ENCODE results near the gene DMD.

The DMD gene

DNA sequence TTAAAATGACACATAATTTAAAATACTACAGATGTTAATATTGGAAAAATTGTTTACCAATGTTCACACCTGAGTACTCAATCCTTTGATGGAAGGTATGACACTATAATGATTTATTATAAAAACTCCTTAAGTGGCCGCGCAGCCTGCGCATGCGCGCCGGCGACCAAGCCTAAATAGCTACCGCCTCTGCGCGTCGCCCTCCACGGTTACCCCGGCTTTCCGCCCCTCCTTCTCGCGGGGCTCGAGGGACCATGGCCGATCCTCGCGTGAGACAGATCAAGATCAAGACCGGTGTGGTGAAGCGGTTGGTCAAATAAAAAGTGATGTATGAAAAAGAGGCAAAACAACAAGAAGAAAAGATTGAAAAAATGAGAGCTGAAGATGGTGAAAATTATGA lies 170.2 kb downstream of the DMD start:
- no peak for DNase-seq (ENCODE audit: low read depth, low spot score)

DNA sequence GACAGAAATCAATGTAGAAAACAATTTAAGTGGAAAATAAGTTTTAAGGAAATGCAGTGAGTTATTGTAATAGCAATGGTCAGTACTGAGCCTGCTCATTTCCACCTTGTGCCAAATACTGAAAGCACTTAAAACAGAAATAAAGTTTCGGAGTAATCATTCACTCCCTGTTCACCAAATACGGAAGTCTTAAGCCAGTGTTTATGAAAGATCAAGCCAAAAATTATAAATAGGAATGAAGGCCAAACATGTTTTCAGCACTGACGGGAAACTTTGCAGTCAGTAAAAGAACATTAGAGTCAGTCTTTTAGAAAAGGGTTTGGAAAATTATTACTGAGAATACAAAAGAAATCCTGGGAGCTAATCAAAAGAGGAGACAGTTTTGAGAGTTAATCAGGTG lies 178.6 kb downstream of the DMD start:
- no peak for DNase-seq (ENCODE audit: low read depth, low spot score)

GRCh38 chrX:33014949-33015348 lies 196.4 kb downstream of the DMD start:
- DNase-seq (ENCODE audit: low read depth, low spot score), result no peak

- DNase-seq (ENCODE audit: low read depth, low spot score), result no peak
Observed at GRCh38 chrX:33014086-33014485, 197.3 kb downstream of the DMD start.

DNA sequence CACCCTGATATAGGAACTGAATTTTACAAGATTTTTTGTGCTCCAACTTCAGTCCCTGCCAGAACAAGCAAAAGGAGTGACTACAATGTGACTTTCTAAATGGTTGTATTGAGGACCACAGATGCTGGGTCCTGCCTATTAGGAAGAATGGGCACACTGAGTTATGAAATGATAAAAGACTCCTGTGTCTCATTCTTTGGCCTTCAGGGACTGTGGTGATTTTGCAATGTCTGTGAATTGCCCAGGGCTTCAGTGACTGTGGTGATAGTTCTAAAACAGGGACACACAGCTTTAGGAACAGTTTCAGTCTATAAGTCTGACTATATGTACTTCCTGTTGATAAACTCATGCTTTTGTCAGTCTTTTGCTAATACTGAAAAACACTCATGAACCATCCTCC lies 210.2 kb downstream of the DMD start:
- DNase-seq (ENCODE audit: low read depth, low spot score), result no peak

DNA sequence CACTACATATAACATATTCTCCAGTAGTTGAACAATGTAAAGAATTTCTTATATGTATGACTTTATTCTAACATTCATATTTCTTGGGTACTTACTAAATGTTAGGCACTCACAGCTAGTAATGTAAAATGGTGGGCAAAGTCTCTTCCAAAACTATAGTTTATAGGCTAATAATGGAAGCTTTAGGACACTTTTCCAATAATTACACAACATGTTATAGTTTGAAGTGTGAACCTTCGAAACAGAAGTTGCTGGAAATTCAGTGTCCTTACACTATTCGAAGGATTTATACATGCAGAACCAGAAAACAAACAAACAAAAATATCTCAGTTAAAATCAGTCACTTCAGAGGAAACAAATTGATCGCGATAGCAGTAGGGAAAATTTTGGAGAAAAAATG lies 212.6 kb downstream of the DMD start:
- DNase-seq (ENCODE audit: low read depth, low spot score), result no peak

DNA sequence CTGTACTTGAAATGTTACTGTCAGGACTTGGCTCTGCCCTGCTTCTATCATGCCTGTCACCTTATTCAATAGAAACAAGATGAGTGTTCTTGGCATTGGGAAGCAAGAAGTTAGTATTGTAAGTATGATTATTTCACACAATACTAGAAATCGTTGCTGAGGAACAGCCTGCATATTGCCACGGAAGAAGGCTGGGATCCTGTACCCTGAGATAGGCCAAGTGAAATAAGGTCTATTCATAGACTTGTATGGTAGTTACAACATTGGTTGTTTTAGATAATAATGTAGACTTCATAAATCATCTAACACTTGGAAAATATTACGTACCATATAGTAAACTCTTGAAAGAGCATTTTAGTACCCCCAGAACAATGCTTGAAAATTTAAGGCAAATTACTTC lies 215.9 kb downstream of the DMD start:
- no peak for DNase-seq (ENCODE audit: low read depth, low spot score)

DNA sequence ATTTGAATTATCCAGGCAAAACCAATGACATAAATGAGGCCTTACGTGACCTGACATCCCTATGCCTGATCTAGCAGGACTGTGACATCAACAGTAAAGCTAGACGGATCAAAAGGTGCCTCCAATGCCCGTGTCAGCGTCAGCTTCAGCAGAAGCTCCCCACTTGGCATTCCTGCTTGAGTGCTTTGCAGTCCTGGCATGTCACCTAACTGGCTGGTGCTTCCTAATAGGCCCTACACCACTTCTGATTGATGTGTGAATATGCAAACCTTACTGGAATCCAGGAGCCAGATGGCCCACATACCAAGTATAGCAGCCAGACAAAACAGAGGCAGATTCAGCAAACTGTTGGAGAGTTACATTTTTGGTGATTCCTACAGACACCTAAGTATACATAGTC lies 224.2 kb downstream of the DMD start:
- no peak for DNase-seq (ENCODE audit: low read depth, low spot score)

- no peak for DNase-seq (ENCODE audit: low read depth, low spot score)
Observed at GRCh38 chrX:32985544-32985943, 225.8 kb downstream of the DMD start.

DNA sequence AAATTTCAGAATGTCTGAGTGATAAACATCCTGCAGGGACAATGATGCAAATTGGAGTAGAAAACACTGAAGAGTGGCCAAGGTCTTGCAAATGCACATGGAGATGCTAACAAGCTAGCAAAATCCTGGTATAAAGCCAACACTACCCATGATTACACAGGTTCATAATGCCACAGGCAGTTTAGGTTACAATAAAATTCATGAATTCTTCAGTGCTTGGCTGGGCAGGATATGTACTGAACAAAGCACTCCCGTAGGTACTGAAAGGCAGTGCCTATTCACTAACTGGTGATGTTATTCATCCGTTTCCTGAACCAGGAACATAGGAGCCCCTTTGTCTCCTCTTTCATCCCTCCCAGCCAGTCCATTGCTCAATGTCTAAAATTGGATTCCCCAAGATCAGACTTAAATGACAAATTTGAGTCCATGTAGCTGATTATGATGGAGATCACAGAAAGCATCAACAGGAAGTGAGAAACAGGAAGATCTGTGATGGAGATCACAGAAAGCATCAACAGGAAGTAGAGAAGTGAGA lies 244.5 kb downstream of the DMD start:
- no peak for DNase-seq (ENCODE audit: low read depth, low spot score)

DNA sequence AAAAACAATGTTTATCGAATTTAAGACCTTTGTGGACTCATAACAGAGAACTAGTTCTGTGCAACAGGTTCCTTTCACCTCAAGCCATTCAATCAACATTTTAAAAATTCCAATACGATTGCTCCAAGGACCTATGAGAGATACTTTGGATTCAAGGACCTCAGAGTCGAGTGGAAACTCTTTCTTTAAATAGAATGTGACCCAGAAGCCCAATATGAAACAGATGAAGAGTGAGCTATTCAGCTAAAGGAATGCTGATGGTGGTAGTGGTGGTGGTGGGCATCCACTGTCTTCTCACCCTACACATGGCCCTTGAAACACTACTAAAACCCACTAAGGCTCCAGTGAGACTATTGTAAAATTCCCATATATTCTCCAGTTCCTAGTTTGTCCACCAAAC lies 257.2 kb downstream of the DMD start:
- DNase-seq (ENCODE audit: low read depth, low spot score), result no peak

GRCh38 chrX:32948130-32948529 lies 263.2 kb downstream of the DMD start:
- DNase-seq (ENCODE audit: low read depth, low spot score), result no peak

DNA sequence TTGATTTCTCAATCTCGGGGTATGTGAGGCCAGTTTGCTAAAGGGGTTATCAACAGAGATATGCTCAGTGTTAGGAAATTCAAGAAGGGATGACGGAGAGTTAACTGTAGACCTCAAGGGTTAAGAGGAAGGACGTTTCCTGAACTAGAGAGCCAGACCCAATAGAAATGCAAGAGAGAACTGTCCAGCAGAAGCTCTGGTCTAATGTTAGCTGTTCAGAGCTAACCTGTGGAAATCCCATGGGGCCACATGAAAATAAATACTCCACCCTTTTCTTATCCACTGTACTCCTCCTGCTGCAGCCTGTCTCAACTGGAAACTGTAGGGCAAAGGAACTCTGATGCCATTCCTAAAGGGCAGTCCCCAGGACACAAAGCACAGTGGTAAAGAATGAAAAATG lies 274.3 kb downstream of the DMD start:
- DNase-seq (ENCODE audit: low read depth, low spot score), result no peak

DNA sequence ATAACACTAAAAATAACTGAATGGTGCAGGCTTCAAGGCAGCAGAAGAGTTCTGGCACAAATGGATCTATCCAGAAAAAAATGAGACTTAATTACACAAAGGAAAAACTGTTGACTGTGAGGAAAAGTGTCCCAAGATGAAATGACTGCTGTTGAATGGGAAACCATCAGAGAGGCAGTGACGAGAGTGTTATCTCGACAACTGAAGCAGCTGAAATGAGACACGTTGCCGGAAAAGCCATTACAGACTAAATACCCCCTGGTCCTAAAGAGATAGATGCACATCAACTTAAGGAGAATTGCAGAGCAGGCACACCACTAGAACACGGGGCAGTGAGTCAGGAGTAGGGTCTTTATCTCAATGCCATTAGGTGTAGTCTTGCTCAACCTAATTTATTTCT lies 277.8 kb downstream of the DMD start:
- DNase-seq (ENCODE audit: low read depth, low spot score), result no peak

DNA sequence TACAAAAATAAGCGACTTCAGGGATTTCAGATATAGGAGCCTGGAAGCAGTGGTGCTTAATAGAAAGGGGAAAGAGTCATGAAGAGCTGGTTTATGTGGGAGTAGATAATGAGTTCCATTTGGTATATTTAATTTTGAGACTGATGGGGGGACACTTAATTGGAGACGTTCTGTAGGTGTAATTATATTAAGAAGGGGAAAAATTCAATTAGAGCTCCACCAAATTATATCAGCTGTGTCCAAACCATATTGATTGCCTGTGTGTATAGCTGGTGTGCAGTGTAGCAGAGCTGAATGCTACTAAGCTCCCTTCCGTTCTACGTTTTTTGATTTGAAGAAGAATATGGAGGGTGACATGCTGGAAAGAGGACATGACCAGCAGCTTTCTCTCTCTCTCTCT lies 282.3 kb downstream of the DMD start:
- DNase-seq (ENCODE audit: low read depth, low spot score), result no peak

GRCh38 chrX:32896088-32896487 lies 315.3 kb downstream of the DMD start:
- no peak for DNase-seq (ENCODE audit: low read depth, low spot score)

DNA sequence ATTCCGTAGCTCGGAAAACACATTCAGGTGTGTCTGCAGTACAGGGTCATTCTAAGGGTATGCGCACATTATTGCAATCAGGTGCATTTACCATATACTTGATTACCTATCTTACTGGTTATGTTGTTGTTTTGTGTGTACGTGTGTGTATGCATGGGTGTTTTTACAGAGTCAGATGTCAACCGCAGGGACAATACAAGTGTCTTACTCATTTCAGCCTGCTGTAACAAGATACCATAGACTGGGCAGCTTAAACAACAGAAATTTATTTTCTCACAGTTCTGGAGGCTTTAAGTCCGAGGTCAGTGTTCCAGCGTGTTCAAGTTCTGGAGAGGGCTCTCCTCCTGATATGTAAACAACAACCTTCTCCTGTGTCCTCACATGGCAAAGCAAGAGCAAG lies 316.7 kb downstream of the DMD start:
- no peak for DNase-seq (ENCODE audit: low read depth, low spot score)

DNA sequence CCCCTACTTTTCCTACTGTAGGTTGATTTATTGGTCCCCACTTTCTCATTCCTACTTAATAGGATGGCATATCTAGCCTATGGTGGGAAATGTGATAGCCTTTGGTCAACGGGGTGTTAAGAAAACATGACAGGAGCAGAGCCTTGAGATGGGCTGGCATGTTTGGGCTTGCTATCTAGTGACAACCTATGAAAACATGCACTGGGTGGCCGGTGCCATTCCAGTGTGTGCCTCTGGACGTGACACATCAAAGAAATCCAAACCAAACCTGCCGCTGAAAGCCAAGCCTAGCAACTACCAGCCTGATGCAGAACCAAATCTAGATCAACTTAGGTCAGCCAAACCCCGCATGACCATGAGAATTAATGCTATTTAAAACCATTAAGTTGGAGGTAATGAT lies 317.6 kb downstream of the DMD start:
- no peak for DNase-seq (ENCODE audit: low read depth, low spot score)

DNA sequence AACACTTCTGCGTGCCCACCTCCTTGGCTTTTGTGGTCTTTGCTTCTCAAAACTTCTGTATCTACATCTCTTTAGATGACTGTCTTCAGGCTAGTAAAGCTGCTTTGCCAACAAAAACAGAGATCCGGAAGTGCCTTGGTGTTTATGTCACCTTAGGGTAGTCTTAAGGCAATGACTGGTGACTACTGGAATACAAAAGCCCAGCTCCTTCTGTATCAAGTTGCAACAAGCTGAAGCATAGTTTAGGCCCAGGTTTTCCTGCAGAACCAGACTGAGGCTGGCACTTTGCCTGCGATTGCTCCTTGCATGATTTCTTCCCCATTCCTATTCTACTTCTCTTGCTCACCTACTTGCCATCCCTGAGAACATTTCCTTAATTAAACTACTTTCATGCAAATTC lies 333.8 kb downstream of the DMD start:
- DNase-seq (ENCODE audit: low read depth, low spot score), result no peak

DNA sequence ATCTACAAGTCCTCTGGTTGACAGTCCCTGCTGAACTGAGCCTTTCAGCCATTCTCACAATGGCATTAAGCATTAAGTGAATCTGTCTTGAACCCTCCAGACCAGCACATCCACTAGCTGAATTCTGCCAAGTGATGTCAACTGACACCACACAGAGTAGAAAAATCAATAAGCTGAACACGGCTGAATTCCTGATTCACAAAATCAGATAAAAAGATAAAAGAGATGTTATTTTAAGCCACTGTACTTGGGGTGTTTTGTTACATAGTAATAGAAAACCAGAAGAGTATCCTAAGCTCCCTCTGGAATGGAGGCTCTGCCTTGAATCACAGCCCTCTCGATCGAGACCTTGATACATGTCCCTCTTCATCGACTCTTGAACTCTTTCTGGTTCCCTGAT lies 336.5 kb downstream of the DMD start:
- no peak for DNase-seq (ENCODE audit: low read depth, low spot score)

- no peak for DNase-seq (ENCODE audit: low read depth, low spot score)
Observed at GRCh38 chrX:32873786-32874185, 337.6 kb downstream of the DMD start.

DNA sequence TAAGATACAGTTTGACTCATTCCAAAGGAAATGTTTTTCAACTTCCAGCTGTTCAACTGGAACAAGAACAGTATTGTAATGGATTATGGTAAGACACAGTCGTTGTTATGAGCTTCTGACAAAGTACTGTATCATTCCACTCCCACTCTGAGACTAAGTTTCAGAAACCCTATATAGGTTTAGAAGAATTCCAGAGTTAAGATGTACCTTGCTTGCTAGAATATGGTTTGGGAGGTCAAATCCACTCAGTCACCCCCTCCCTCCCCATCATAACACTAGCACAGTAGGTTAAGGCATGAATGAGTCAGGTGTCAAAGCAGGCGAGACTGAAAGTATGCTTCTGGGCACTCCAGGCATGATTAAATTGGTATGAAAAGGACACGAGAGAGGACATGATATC lies 339.7 kb downstream of the DMD start:
- DNase-seq (ENCODE audit: low read depth, low spot score), result no peak

GRCh38 chrX:32868524-32868895 lies 342.8 kb downstream of the DMD start:
- DNase-seq (ENCODE audit: low read depth, low spot score), result no peak

DNA sequence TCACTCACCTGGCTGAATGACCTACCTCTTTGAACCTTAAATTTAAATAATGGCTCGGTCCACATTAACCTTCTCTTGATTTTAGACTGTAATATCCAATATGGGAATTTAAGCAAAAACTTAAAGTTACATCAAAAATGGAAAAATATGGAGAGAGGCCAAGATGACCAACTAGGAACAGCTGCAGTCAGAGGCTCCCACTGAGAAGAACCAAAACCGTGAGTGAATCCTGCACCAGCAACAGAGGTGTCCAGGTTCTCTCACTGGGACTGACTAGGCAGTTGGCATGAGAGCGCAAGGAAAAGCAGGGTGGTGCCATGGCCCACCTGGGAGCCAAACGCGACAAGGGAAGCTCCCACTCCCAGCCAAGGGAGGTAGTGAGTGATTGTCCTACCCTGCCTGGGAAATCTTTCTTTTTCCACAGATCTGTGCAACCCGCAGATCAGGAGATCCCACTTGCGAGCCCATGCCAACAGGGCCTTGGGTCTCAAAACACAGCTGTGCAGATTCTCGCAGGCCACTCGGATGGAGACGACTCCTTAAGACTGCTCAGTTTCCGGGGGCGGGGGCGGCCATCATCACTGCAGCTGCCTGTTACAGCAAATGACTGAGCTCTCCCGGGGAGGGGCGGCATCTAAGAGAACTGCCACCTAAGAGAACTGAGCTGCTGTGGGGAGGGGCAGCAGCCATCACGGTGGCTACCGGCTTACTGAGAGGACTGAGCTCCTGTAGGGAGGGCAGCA lies 343.4 kb downstream of the DMD start:
- DNase-seq (ENCODE audit: low read depth, low spot score), result no peak
